ENCODE results near the gene PPIE. TPM values are rescaled to one million over a fixed set of nuclear protein-coding genes. Genes with fewer than 3 reads are reported as not detected.

PPIE gene
- total RNA-seq, 3 donors from 2014 or later, result 30.9 to 46.8 (median 41.8) TPM

DNA sequence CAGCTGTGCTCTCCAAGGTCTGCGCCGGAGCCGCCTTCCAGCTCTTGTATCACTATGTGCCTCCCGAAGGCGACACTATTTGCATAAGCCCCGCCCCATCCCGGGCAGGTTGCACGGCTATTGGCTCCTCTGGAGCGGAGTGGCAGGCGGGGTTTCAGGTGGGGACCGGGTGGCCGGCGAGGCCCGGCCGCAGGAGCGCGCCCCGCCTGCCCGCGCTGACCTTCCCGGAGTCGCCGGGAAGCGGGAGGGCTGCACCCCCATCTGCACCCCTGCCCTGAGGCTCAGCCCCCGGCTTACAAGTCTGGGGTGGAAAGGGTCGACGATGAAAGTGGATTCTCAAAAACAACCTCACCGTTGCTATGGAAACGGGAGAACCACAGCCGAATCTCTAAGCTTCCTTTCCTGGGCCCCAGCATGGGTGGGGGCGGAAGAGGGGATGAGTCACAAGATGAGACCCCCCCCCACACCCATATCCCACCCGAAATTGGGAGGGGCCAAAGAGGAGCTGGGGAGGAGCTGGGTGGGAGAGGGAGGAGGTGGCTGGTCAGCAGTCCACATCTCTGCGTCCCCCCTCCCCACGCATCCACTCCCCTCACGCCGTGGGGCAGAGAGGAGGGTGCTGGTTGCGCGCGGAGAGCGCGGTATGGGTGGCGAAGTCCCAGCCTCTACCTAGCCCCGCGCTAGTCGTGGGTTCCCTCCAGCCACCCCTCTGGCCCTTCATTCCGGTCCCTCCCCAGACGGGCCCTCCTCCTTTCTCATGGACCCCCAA lies 47.1 kb upstream of the PPIE start, which contains the start of gene HPCAL4:
TSS of gene HPCAL4 (minus strand) at position 51 of the 769 bp plus-strand sequence. CDS start 6,830 bp downstream, outside the sequence.
- DNase-seq (peak; percentile 88 to 93 (median 92)), ATAC-seq (peak; percentile 99)
- Histone ChIP-seq H3K9me3 (no peaks in the 10 kb centered on the region), H3K36me3 (ENCODE audit: low read depth) (no peaks in the 10 kb centered on the region), H3K4me1 (ENCODE audit: low read depth) (peaks cover 18% of the 10 kb centered on the region), H3K4me3 (no peak within 1 kb of the TSS)
- intact Hi-C loops (cut with DNase I, micrococcal nuclease), result no loop called here
- no peak for TF ChIP-seq CTCF (IDR thresholded peaks at IDR 0.05)

DNA sequence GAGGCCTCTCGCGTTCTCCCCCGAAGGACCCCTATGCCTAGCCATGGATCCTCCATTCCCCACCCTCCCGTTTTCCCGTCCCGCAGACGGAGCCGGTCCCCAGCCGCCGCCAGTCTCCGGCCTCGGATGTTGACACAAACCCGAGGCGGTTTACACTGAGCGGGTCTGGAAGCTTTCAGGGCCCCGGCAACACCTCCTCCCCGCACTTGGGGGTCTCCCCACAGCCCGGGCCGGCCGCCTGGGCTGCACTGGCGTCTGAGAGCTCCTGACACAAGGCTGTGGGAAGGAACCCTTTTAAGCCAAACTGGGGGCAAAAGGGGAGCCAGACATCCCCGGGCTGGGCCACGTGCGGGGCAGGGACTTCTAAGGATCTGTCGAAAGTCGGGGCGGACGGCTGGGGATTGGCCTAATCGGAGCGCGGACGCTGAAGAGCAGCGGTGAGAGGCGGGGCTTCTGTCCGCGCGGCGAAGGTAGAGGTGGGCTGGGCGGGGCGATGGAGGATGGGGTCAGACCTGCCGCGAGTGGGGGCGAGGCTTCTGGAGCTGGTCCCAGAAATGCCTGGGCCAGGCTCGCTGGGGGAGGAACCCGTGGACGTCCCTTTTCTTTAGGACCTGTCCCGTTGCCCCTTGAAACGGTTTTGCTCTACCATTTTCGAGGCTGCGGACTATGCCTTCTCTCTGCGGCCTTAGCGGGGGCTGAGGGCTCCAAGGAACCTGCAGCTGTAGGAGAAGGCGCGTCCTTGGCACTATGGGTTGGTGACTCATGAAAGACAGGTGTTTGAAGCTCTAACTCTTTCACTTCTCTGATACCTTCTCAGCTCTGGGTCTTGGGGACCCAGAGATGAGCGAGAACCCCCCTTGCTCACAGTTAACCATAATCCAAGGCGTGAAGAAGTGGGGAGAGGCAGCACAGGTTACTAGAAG lies 46.3 kb upstream of the PPIE start:
- no peak for TF ChIP-seq CTCF (IDR thresholded peaks at IDR 0.05)
- intact Hi-C loops (cut with DNase I, micrococcal nuclease), result no loop called here
- DNase-seq, result peak in 2 of 3 donors; percentile 31 to 55
- Histone ChIP-seq H3K4me3 (no peak overlapping the region), H3K36me3 (ENCODE audit: low read depth) (no peaks in the 10 kb centered on the region), H3K9me3 (no peaks in the 10 kb centered on the region), H3K4me1 (ENCODE audit: low read depth) (peaks cover 18% of the 10 kb centered on the region)
- ATAC-seq, result no peak

- no peaks in the 10 kb centered on the region for H3K9me3 ChIP-seq
- H3K4me3 ChIP-seq, result no peak overlapping the region
- DNase-seq (no peak), ATAC-seq (no peak)
- peaks cover 18% of the 10 kb centered on the region for H3K4me1 ChIP-seq (ENCODE audit: low read depth)
- TF ChIP-seq CTCF (IDR thresholded peaks at IDR 0.05), result no peak
- intact Hi-C loops (cut with DNase I, micrococcal nuclease), result no loop called here
- no peaks in the 10 kb centered on the region for H3K36me3 ChIP-seq (ENCODE audit: low read depth)
Measured at GRCh38 chr1:39694026-39694425, 44.7 kb upstream of the PPIE start.

- no peak for ATAC-seq
- no peak for TF ChIP-seq CTCF (IDR thresholded peaks at IDR 0.05)
- H3K9me3 ChIP-seq, result no peaks in the 10 kb centered on the region
- H3K4me1 ChIP-seq (ENCODE audit: low read depth), result peaks cover 18% of the 10 kb centered on the region
- no peak overlapping the region for H3K4me3 ChIP-seq
- intact Hi-C loops (cut with DNase I, micrococcal nuclease), result no loop called here
- no peaks in the 10 kb centered on the region for H3K36me3 ChIP-seq (ENCODE audit: low read depth)
- DNase-seq, result no peak
Measured at GRCh38 chr1:39695016-39695415, 43.7 kb upstream of the PPIE start.

- peaks cover 10% of the 10 kb centered on the region for H3K4me1 ChIP-seq (ENCODE audit: low read depth)
- DNase-seq (no peak), ATAC-seq (no peak)
- no peak overlapping the region for H3K4me3 ChIP-seq
- no peaks in the 10 kb centered on the region for H3K9me3 ChIP-seq
- intact Hi-C loops (cut with DNase I, micrococcal nuclease), result no loop called here
- TF ChIP-seq CTCF (IDR thresholded peaks at IDR 0.05), result no peak
- no peaks in the 10 kb centered on the region for H3K36me3 ChIP-seq (ENCODE audit: low read depth)
Measured at GRCh38 chr1:39696448-39696847, 42.2 kb upstream of the PPIE start.
